ENCODE results near the gene VPS41.

- TF ChIP-seq, protein P1, sequence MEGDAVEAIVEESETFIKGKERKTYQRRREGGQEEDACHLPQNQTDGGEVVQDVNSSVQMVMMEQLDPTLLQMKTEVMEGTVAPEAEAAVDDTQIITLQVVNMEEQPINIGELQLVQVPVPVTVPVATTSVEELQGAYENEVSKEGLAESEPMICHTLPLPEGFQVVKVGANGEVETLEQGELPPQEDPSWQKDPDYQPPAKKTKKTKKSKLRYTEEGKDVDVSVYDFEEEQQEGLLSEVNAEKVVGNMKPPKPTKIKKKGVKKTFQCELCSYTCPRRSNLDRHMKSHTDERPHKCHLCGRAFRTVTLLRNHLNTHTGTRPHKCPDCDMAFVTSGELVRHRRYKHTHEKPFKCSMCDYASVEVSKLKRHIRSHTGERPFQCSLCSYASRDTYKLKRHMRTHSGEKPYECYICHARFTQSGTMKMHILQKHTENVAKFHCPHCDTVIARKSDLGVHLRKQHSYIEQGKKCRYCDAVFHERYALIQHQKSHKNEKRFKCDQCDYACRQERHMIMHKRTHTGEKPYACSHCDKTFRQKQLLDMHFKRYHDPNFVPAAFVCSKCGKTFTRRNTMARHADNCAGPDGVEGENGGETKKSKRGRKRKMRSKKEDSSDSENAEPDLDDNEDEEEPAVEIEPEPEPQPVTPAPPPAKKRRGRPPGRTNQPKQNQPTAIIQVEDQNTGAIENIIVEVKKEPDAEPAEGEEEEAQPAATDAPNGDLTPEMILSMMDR (IDR thresholded peaks at IDR 0.05; ENCODE audit: low read depth, low read length, missing input control): no peak
- no peak for TF ChIP-seq RAD21 (IDR thresholded peaks at IDR 0.05)
- no peak for TF ChIP-seq TAF1 (conservative IDR thresholded peaks at IDR 0.05)
- no peak for TF ChIP-seq REST (IDR thresholded peaks at IDR 0.05)
- no peak for TF ChIP-seq JUND (IDR thresholded peaks at IDR 0.05)
Measured at GRCh38 chr7:38781991-38782390, 127.0 kb downstream of the VPS41 start.

All from liver (tissue), 3 donors.